ENCODE data around the gene S100A7. TPM values are rescaled to one million over a fixed set of nuclear protein-coding genes. Genes with fewer than 3 reads are reported as not detected.

Gene S100A7
- total and polyA plus RNA-seq, 2 of the 8 experiments (the other 6 are each of a cell fraction or from before 2014, with no cell fraction given): not detected

DNA sequence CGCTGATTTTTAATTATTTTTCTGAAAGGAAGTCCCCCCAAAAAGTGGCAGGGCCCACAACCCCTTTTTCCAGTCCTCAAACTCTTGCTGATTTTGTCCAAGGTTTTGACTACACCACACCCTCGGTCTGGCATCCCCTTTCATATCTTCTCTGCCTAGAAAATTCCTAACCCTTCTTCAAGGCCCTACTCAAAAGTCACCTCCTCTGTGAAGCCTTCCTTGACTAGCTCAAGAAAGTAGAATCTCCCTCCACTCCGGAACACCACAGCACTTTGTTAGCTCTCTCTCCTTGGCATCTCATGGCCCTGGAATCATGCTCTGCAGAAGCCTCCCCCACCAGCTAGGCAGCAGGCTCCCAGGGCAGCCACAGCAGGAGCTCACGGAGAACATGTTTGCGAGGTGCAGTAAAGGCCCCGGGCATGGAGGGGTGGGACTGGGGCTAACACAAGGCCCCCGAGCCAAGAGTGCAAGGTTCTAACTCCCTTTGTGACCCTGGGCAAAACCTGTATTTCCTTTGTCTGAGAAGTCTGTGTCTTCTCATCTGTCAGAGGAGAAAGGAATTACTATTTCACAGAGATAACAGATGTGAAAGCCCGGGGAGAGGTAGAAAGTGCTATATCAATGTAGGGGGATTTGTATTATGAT, 17.7 kb upstream of the S100A7 start:
- H3K9ac ChIP-seq (replicated peaks in 1 of 4; ENCODE audit: extremely low read depth in 1 of 4, low read depth in 3 of 4, low read length in 3 of 4): no peak overlapping the region
- no peak overlapping the region for H3K18ac ChIP-seq (ENCODE audit: extremely low read depth, low read length)
- H3K4me2 ChIP-seq (ENCODE audit: insufficient read depth in 1 of 2, low read depth in 2 of 2, low read length in 2 of 2): no peak overlapping the region
- DNase-seq (ENCODE audit: low read depth in 1 of 2, low spot score in 2 of 2): no peak
- ChIA-PET POLR2A (ENCODE audit: partially characterized antibody) (interaction anchor here (1.1 to 1.8 kb wide), 2 partner anchors 12 to 157 kb away, joined by 4 to 7 read pairs; no protein-coding TSS in a partner anchor), CTCF (ENCODE audit: partially characterized antibody) (interaction anchor here (0.7 to 3.6 kb wide), 7 partner anchors 13 to 123 kb away, joined by 3 to 20 read pairs (median 6); no protein-coding TSS in a partner anchor)
- no peak overlapping the region for H3K27ac ChIP-seq (ENCODE audit: low read depth, low read length)
- H2AK5ac ChIP-seq (ENCODE audit: low read depth, low read length): no peak overlapping the region
- H4K91ac ChIP-seq (replicated peaks; ENCODE audit: insufficient read length, low read length): no peak overlapping the region
- H2AFZ ChIP-seq (ENCODE audit: low read length): peak overlapping the region; percentile 79
- no peaks in the 10 kb centered on the region for H3K79me2 ChIP-seq (ENCODE audit: control insufficient read depth in 1 of 2, insufficient read depth in 2 of 2, low read length in 2 of 2)
- no peaks in the 10 kb centered on the region for H3K23me2 ChIP-seq (ENCODE audit: low read depth, low read length)
- H2BK12ac ChIP-seq (ENCODE audit: low read depth, low read length): no peak overlapping the region
- no peaks in the 10 kb centered on the region for H3K36me3 ChIP-seq (ENCODE audit: control insufficient read depth in 2 of 4, insufficient read depth in 4 of 4, low read length in 3 of 4)
- H2BK5ac ChIP-seq (ENCODE audit: low read depth, low read length): no peak overlapping the region
- H3K4ac ChIP-seq (replicated peaks; ENCODE audit: insufficient read length, low read depth, low read length): no peak overlapping the region
- H3K4me3 ChIP-seq (ENCODE audit: extremely low read depth in 1 of 4, insufficient read depth in 2 of 4, low read depth in 3 of 4, low read length in 4 of 4): no peak overlapping the region
- H3K23ac ChIP-seq (ENCODE audit: insufficient read length): no peak overlapping the region
- 0 out of 2 replicates have a peak overlapping the region, but pooled peaks have one; percentile 7 for H4K8ac ChIP-seq (ENCODE audit: extremely low read depth, insufficient read depth, low read length)
- H2BK20ac ChIP-seq (ENCODE audit: low read length): no peak overlapping the region
- H3K14ac ChIP-seq (ENCODE audit: insufficient read length): no peak overlapping the region
- peaks cover 0 to 7% (median 0%) of the 10 kb centered on the region in 4 experiments; a peak in 1 of 7 replicates for H3K4me1 ChIP-seq (replicated peaks in 1 of 4; ENCODE audit: control insufficient read depth in 3 of 4, insufficient read depth in 4 of 4, low read length in 3 of 4)
- H2BK15ac ChIP-seq (ENCODE audit: low read length): no peak overlapping the region
- no peak overlapping the region for H4K5ac ChIP-seq (ENCODE audit: insufficient read length, low read depth, low read length)
- H4K20me1 ChIP-seq (replicated peaks in 1 of 2; ENCODE audit: control insufficient read depth in 1 of 2, insufficient read depth in 2 of 2, low read length in 2 of 2): no peaks in the 10 kb centered on the region
- 86% methylated on average over 8 of the region's 8 CpGs; no CpG with 5 or more reads in 1 of the 2 experiments for WGBS, 2 experiments (ENCODE audit: extremely low coverage in 1 of 2, insufficient coverage in 1 of 2, insufficient read length in 1 of 2, insufficient replicate concordance in 2 of 2, low coverage in 1 of 2, low lambda C conversion rate in 2 of 2, missing lambda C conversion rate in 1 of 2)
- no peak overlapping the region for H2BK120ac ChIP-seq (replicated peaks; ENCODE audit: low read depth, low read length)
- H3K79me1 ChIP-seq (ENCODE audit: low read depth, low read length): no peaks in the 10 kb centered on the region
- no peak for FAIRE-seq
- H3K27me3 ChIP-seq (replicated peaks in 1 of 4; ENCODE audit: control insufficient read depth in 3 of 4, extremely low read depth in 1 of 4, insufficient read depth in 3 of 4, low read length in 3 of 4): no peaks in the 10 kb centered on the region
- H3K9me3 ChIP-seq (ENCODE audit: insufficient read depth in 2 of 2, low read depth in 1 of 2, low read length in 1 of 2): peaks cover under 1 to 2% of the 10 kb centered on the region in 2 experiments; a peak in 1 of 4 replicates
- no peak overlapping the region for H3K56ac ChIP-seq (replicated peaks; ENCODE audit: insufficient read length, low read depth, low read length)
- TF ChIP-seq HDAC6 (IDR thresholded peaks at IDR 0.05; ENCODE audit: low read depth, low read length) (no peak), SIRT6 (IDR thresholded peaks at IDR 0.05; ENCODE audit: low read length) (no peak), SIN3A (conservative IDR thresholded peaks at IDR 0.05 in 1 of 2, IDR thresholded peaks at IDR 0.05 in 1 of 2; ENCODE audit: low read depth in 1 of 2, low read length in 2 of 2) (no peak), TBP (IDR thresholded peaks at IDR 0.05; ENCODE audit: low read depth, low read length) (no peak), CREB1 (IDR thresholded peaks at IDR 0.05) (no peak), CTBP2 (IDR thresholded peaks at IDR 0.05; ENCODE audit: borderline replicate concordance, insufficient read depth, insufficient read length, low read length) (no peak), POLR2AphosphoS5 (IDR thresholded peaks at IDR 0.05; ENCODE audit: low read depth, low read length) (no peak), EGR1 (IDR thresholded peaks at IDR 0.05; ENCODE audit: borderline replicate concordance, low read depth, low read length) (no peak), RBBP5 (IDR thresholded peaks at IDR 0.05; ENCODE audit: borderline replicate concordance, low read depth, low read length) (no peak), BACH1 (IDR thresholded peaks at IDR 0.05; ENCODE audit: low read length) (no peak), YY1 (IDR thresholded peaks at IDR 0.05; ENCODE audit: low read depth, low read length) (no peak)
- TF ChIP-seq, protein P1, sequence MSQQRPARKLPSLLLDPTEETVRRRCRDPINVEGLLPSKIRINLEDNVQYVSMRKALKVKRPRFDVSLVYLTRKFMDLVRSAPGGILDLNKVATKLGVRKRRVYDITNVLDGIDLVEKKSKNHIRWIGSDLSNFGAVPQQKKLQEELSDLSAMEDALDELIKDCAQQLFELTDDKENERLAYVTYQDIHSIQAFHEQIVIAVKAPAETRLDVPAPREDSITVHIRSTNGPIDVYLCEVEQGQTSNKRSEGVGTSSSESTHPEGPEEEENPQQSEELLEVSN (IDR thresholded peaks at IDR 0.05): no peak

Measured in H1 (cell line).